Measurements from ENCODE around the gene DCAF16. TPM values are rescaled to one million over a fixed set of nuclear protein-coding genes. Genes with fewer than 3 reads are reported as not detected.
A peak's percentile ranks its signal among the peaks of the same experiment; 100 is the strongest.

The DCAF16 gene
- polyA plus RNA-seq, 1 donor (not counting 4 experiments of a cell fraction or from before 2014, with no cell fraction given), result 16.2 TPM

GRCh38 chr4:17812125-17812524 lies 1.6 kb upstream of the DCAF16 start:
- Histone ChIP-seq H3K36me3 (ENCODE audit: control insufficient read depth in 2 of 2, extremely low read depth in 1 of 2, insufficient read depth in 2 of 2, low read length in 2 of 2) (peaks cover 0 to 5% of the 10 kb centered on the region in 2 experiments), H3K9me3 (ENCODE audit: control insufficient read depth, low read depth, low read length) (no peaks in the 10 kb centered on the region), H3K9ac (ENCODE audit: control insufficient read depth, extremely low read depth, insufficient read depth, low read length) (peak overlapping the region; percentile 93), H3K4me2 (ENCODE audit: control insufficient read depth, extremely low read depth, insufficient read depth, low read depth, low read length) (peak overlapping the region; percentile 89), H3K27me3 (ENCODE audit: control insufficient read depth, extremely low read depth, insufficient read depth, low read length) (no peaks in the 10 kb centered on the region), H4K20me1 (ENCODE audit: control insufficient read depth, extremely low read depth, insufficient read depth, low read length) (no peaks in the 10 kb centered on the region), H3K4me1 (ENCODE audit: control insufficient read depth, extremely low read depth, insufficient read depth, low read length) (peaks cover 17% of the 10 kb centered on the region), H3K9me1 (ENCODE audit: control insufficient read depth, extremely low read depth, insufficient read depth, low read length) (no peaks in the 10 kb centered on the region), H2AFZ (ENCODE audit: control insufficient read depth, low read length) (peak overlapping the region; percentile 95), H3K79me2 (ENCODE audit: control insufficient read depth, insufficient read depth, low read length) (peaks cover 83% of the 10 kb centered on the region), H3K27ac (ENCODE audit: control insufficient read depth, insufficient read depth, low read length) (peak overlapping the region; percentile 24), H3K4me3 (ENCODE audit: control insufficient read depth in 2 of 3, extremely low read depth in 1 of 3, insufficient read depth in 2 of 3, low read depth in 1 of 3, low read length in 3 of 3) (peak overlapping the region; percentile 83 to 95 (median 90))
- FAIRE-seq, result no peak
- dilution Hi-C loops (cut with MboI; ENCODE audit: extremely low pct_ligation_motif_present, low sequenced_read_pairs), result no loop called here
- no peak for DNase-seq (ENCODE audit: low read depth, low spot score)
- no peak for TF ChIP-seq CTCF (optimal IDR thresholded peaks at IDR 0.05 in 1 of 3, IDR thresholded peaks at IDR 0.05 in 1 of 3, conservative IDR thresholded peaks at IDR 0.05 in 1 of 3; ENCODE audit: extremely low read depth in 1 of 3, insufficient read depth in 2 of 3, low read length in 3 of 3)
- TF ChIP-seq EZH2 (IDR thresholded peaks at IDR 0.05; ENCODE audit: low read length), result no peak

GRCh38 chr4:17811078-17811603 lies 584 bp upstream of the DCAF16 start:
- Histone ChIP-seq H4K20me1 (ENCODE audit: control insufficient read depth, extremely low read depth, insufficient read depth, low read length) (no peaks in the 10 kb centered on the region), H3K27me3 (ENCODE audit: control insufficient read depth, extremely low read depth, insufficient read depth, low read length) (no peaks in the 10 kb centered on the region), H3K79me2 (ENCODE audit: control insufficient read depth, insufficient read depth, low read length) (peaks cover 87% of the 10 kb centered on the region), H3K4me1 (ENCODE audit: control insufficient read depth, extremely low read depth, insufficient read depth, low read length) (peaks cover 17% of the 10 kb centered on the region), H2AFZ (ENCODE audit: control insufficient read depth, low read length) (peak overlapping the region; percentile 95), H3K9me3 (ENCODE audit: control insufficient read depth, low read depth, low read length) (no peaks in the 10 kb centered on the region), H3K27ac (ENCODE audit: control insufficient read depth, insufficient read depth, low read length) (peak overlapping the region; percentile 92), H3K4me3 (ENCODE audit: control insufficient read depth in 2 of 3, extremely low read depth in 1 of 3, insufficient read depth in 2 of 3, low read depth in 1 of 3, low read length in 3 of 3) (peak overlapping the region; percentile 83 to 95 (median 90)), H3K9ac (ENCODE audit: control insufficient read depth, extremely low read depth, insufficient read depth, low read length) (peak overlapping the region; percentile 93), H3K4me2 (ENCODE audit: control insufficient read depth, extremely low read depth, insufficient read depth, low read depth, low read length) (peak overlapping the region; percentile 89), H3K36me3 (ENCODE audit: control insufficient read depth in 2 of 2, extremely low read depth in 1 of 2, insufficient read depth in 2 of 2, low read length in 2 of 2) (peaks cover 0 to 8% of the 10 kb centered on the region in 2 experiments), H3K9me1 (ENCODE audit: control insufficient read depth, extremely low read depth, insufficient read depth, low read length) (no peaks in the 10 kb centered on the region)
- DNase-seq (ENCODE audit: low read depth, low spot score) (no peak), FAIRE-seq (no peak)
- dilution Hi-C loops (cut with MboI; ENCODE audit: extremely low pct_ligation_motif_present, low sequenced_read_pairs), result no loop called here
- no peak for TF ChIP-seq CTCF (optimal IDR thresholded peaks at IDR 0.05 in 1 of 3, IDR thresholded peaks at IDR 0.05 in 1 of 3, conservative IDR thresholded peaks at IDR 0.05 in 1 of 3; ENCODE audit: extremely low read depth in 1 of 3, insufficient read depth in 2 of 3, low read length in 3 of 3)
- no peak for TF ChIP-seq EZH2 (IDR thresholded peaks at IDR 0.05; ENCODE audit: low read length)

Measured in keratinocyte (primary cell).